H1 (cell line): ENCODE results near the gene RNF123. TPM values are rescaled to one million over a fixed set of nuclear protein-coding genes. Genes with fewer than 3 reads are reported as not detected.

Experiments used
- CTCF ChIA-PET: fragments of 300-600 bp; sonication (Branson Sonifier 250); formaldehyde crosslinking; loops from one replicate; lab custom pipeline; 2021; ENCODE audit not compliant: partially characterized antibody; lab: Charles Lee
- POLR2A ChIA-PET: fragments of 300-600 bp; sonication (Branson Sonifier 250); formaldehyde crosslinking; loops from one replicate; lab custom pipeline; 2021; ENCODE audit warnings: inconsistent platforms; ENCODE audit not compliant: partially characterized antibody; lab: Charles Lee
- DNase-seq, 2 experiments: peaks; one replicate each; pipeline versions ENCODE4 v3.0.0 to v3.0.0-alpha.2; 2010 to 2022; ENCODE audit warnings: low spot score in 2 of 2, low read depth in 1 of 2, mixed read lengths in 1 of 2
- FAIRE-seq: peaks from 2 replicates; lab custom pipeline; 2011; peaks lifted over from hg19 to GRCh38; lab: Jason Lieb, UNC
- H2AFZ ChIP-seq: 2 replicates; pipeline ENCODE4 v1.8.1; 2012; ENCODE audit warnings: low read length, inconsistent platforms
- H2AK5ac ChIP-seq: 2 replicates; pipeline ENCODE4 v1.6.1; 2013; ENCODE audit warnings: low read depth, low read length
- H2BK120ac ChIP-seq: replicated peaks from 2 replicates; pipeline ENCODE3; 2013; ENCODE audit warnings: low read depth, low read length, inconsistent platforms
- H2BK12ac ChIP-seq: 2 replicates; pipeline ENCODE4 v1.6.1; 2013; ENCODE audit warnings: low read depth, low read length
- H2BK15ac ChIP-seq: 2 replicates; pipeline ENCODE4 v1.6.1; 2013; ENCODE audit warnings: low read length
- H2BK20ac ChIP-seq: 2 replicates; pipeline ENCODE4 v1.6.1; 2013; ENCODE audit warnings: low read length
- H2BK5ac ChIP-seq: 2 replicates; pipeline ENCODE4 v1.6.1; 2013; ENCODE audit warnings: low read depth, low read length
- H3K14ac ChIP-seq: 2 replicates; pipeline ENCODE4 v1.6.1; 2013; ENCODE audit warnings: inconsistent platforms; ENCODE audit not compliant: insufficient read length
- H3K18ac ChIP-seq: 2 replicates; pipeline ENCODE4 v1.6.1; 2013; ENCODE audit warnings: low read length; ENCODE audit errors: extremely low read depth
- H3K23ac ChIP-seq: 2 replicates; pipeline ENCODE4 v1.6.1; 2013; ENCODE audit warnings: inconsistent platforms; ENCODE audit not compliant: insufficient read length
- H3K23me2 ChIP-seq: 2 replicates; pipeline ENCODE4 v1.6.1; 2013; ENCODE audit warnings: low read depth, low read length
- H3K27ac ChIP-seq: 2 replicates; pipeline ENCODE4 v1.6.1; 2011; ENCODE audit warnings: low read depth, low read length, inconsistent platforms
- H3K27me3 ChIP-seq, 4 experiments: replicated peaks in 1 of 4; 1 replicate in 1 of 4; 2 replicates in 3 of 4; pipeline versions ENCODE4 v1.6.1 to v1.8.1; 2011 to 2013; ENCODE audit warnings: low read length in 3 of 4, mild to moderate bottlenecking in 3 of 4, inconsistent platforms in 2 of 4, mixed read lengths in 2 of 4, moderate library complexity in 1 of 4; ENCODE audit not compliant: control insufficient read depth in 3 of 4, insufficient read depth in 3 of 4; ENCODE audit errors: extremely low read depth in 1 of 4
- H3K36me3 ChIP-seq, 4 experiments: 2 replicates each; pipeline versions ENCODE4 v1.6.1 to v1.8.1; 2011 to 2013; ENCODE audit warnings: mild to moderate bottlenecking in 4 of 4, low read length in 3 of 4, moderate library complexity in 2 of 4, control low read depth in 1 of 4, inconsistent platforms in 1 of 4; ENCODE audit not compliant: insufficient read depth in 4 of 4, control insufficient read depth in 2 of 4
- H3K4ac ChIP-seq: replicated peaks from 2 replicates; pipeline ENCODE3; 2013; ENCODE audit warnings: low read length, low read depth, mixed read lengths, inconsistent platforms; ENCODE audit not compliant: insufficient read length
- H3K4me1 ChIP-seq, 4 experiments: replicated peaks in 1 of 4; 1 replicate in 1 of 4; 2 replicates in 3 of 4; pipeline versions ENCODE4 v1.6.1 to v1.8.1; 2011 to 2013; ENCODE audit warnings: low read length in 3 of 4, inconsistent platforms in 2 of 4, mixed read lengths in 1 of 4; ENCODE audit not compliant: insufficient read depth in 4 of 4, control insufficient read depth in 3 of 4
- H3K4me2 ChIP-seq, 2 experiments: 2 replicates each; pipeline versions ENCODE4 v1.6.1 to v1.8.1; 2011 to 2013; ENCODE audit warnings: low read depth in 2 of 2, low read length in 2 of 2, control low read depth in 1 of 2, inconsistent platforms in 1 of 2, mild to moderate bottlenecking in 1 of 2; ENCODE audit not compliant: insufficient read depth in 1 of 2
- H3K4me3 ChIP-seq, 4 experiments: fragments of 200-600, 300-600 bp in 1 of 4; sonication (generic), shearing (Covaris generic), sonication (Bioruptor Twin) in 1 of 4; 2 replicates each; pipeline versions ENCODE4 v1.5.1 to v1.8.1; 2011 to 2016; ENCODE audit warnings: low read length in 4 of 4, low read depth in 3 of 4, control low read depth in 2 of 4, inconsistent platforms in 2 of 4, mild to moderate bottlenecking in 2 of 4, mixed read lengths in 1 of 4, moderate library complexity in 1 of 4; ENCODE audit not compliant: insufficient read depth in 2 of 4; ENCODE audit errors: extremely low read depth in 1 of 4
- H3K56ac ChIP-seq: replicated peaks from 2 replicates; pipeline ENCODE3; 2013; ENCODE audit warnings: low read depth, mild to moderate bottlenecking, mixed read lengths, low read length, inconsistent platforms; ENCODE audit not compliant: insufficient read length
- H3K79me1 ChIP-seq: 2 replicates; pipeline ENCODE4 v1.6.1; 2013; ENCODE audit warnings: low read depth, low read length, control low read depth
- H3K79me2 ChIP-seq, 2 experiments: 2 replicates each; pipeline versions ENCODE4 v1.6.1 to v1.8.1; 2012 to 2013; ENCODE audit warnings: low read length in 2 of 2, mild to moderate bottlenecking in 2 of 2, inconsistent platforms in 1 of 2; ENCODE audit not compliant: insufficient read depth in 2 of 2, control insufficient read depth in 1 of 2
- H3K9ac ChIP-seq, 4 experiments: replicated peaks in 1 of 4; 1 replicate in 1 of 4; 2 replicates in 3 of 4; pipeline versions ENCODE4 v1.6.1 to v1.8.1; 2011 to 2013; ENCODE audit warnings: low read depth in 3 of 4, low read length in 3 of 4, control low read depth in 2 of 4, mild to moderate bottlenecking in 2 of 4, moderate library complexity in 2 of 4, inconsistent platforms in 1 of 4; ENCODE audit errors: extremely low read depth in 1 of 4
- H3K9me3 ChIP-seq, 2 experiments: 2 replicates each; pipeline versions ENCODE4 v1.6.1 to v1.8.1; 2012 to 2013; ENCODE audit warnings: mild to moderate bottlenecking in 2 of 2, moderate library complexity in 2 of 2, control low read depth in 1 of 2, inconsistent platforms in 1 of 2, low read depth in 1 of 2, low read length in 1 of 2, mixed read lengths in 1 of 2; ENCODE audit not compliant: insufficient read depth in 2 of 2
- H4K20me1 ChIP-seq, 2 experiments: replicated peaks in 1 of 2; 2 replicates each; pipeline versions ENCODE3 to v1.8.1; 2011 to 2013; ENCODE audit warnings: inconsistent platforms in 2 of 2, low read length in 2 of 2, mild to moderate bottlenecking in 1 of 2; ENCODE audit not compliant: insufficient read depth in 2 of 2, control insufficient read depth in 1 of 2
- H4K5ac ChIP-seq: 2 replicates; pipeline ENCODE4 v1.6.1; 2013; ENCODE audit warnings: low read length, low read depth, mixed read lengths, inconsistent platforms; ENCODE audit not compliant: insufficient read length
- H4K8ac ChIP-seq: 2 replicates; pipeline ENCODE4 v1.8.0; 2013; ENCODE audit warnings: mild to moderate bottlenecking, moderate library complexity, low read length, inconsistent platforms; ENCODE audit not compliant: insufficient read depth; ENCODE audit errors: extremely low read depth
- H4K91ac ChIP-seq: replicated peaks from 2 replicates; pipeline ENCODE3; 2013; ENCODE audit warnings: low read length, mixed read lengths, inconsistent platforms; ENCODE audit not compliant: insufficient read length
- ASH2L ChIP-seq: fragments of 200-600, 300-600 bp; sonication (generic); IDR thresholded peaks from one replicate; pipeline ENCODE4 v1.7.1; 2017; ENCODE audit warnings: low read length
- CEBPB ChIP-seq: IDR thresholded peaks from 2 replicates; pipeline ENCODE4 v1.6.1; 2012; ENCODE audit warnings: low read depth, low read length
- CTBP2 ChIP-seq: IDR thresholded peaks from 2 replicates; pipeline ENCODE4 v1.7.0; 2011; ENCODE audit warnings: borderline replicate concordance, mild to moderate bottlenecking, moderate library complexity, mixed read lengths, low read length; ENCODE audit not compliant: insufficient read depth, insufficient read length
- POU5F1 ChIP-seq: IDR thresholded peaks from 2 replicates; pipeline ENCODE4 v1.6.1; 2011; ENCODE audit warnings: low read depth, mild to moderate bottlenecking, low read length, moderate library complexity
- SAP30 ChIP-seq: fragments of 300-600 bp; sonication (generic); IDR thresholded peaks from 2 replicates; pipeline ENCODE4 v1.7.1; 2012; ENCODE audit warnings: low read length, moderate library complexity, mild to moderate bottlenecking, inconsistent platforms; ENCODE audit not compliant: insufficient read depth, insufficient replicate concordance
- SIN3A ChIP-seq, 2 experiments: IDR thresholded peaks in 1 of 2; conservative IDR thresholded peaks in 1 of 2; 2 replicates each; pipeline ENCODE4 v1.6.1; 2011 to 2012; ENCODE audit warnings: low read length in 2 of 2, improper control_type of control experiment in 1 of 2, low read depth in 1 of 2, mild to moderate bottlenecking in 1 of 2
- SIRT6 ChIP-seq: IDR thresholded peaks from one replicate; pipeline ENCODE4 v1.7.1; 2012; ENCODE audit warnings: low read length, inconsistent platforms
- WGBS, 2 experiments: shearing (Covaris generic) in 1 of 2; methylation state at CpG; one replicate each; pipeline versions ENCODE4 v1.1.6 to v1.1.7; 2013 to 2015; ENCODE audit warnings: low lambda C conversion rate in 2 of 2, mixed read lengths in 2 of 2, inconsistent platforms in 1 of 2, low coverage in 1 of 2, missing lambda C conversion rate in 1 of 2; ENCODE audit not compliant: insufficient replicate concordance in 2 of 2, insufficient coverage in 1 of 2, insufficient read length in 1 of 2; ENCODE audit errors: extremely low coverage in 1 of 2, missing lambda C conversion rate in 1 of 2; 5-methylcytosine and 5-hydroxymethylcytosine counted together
- polyA plus RNA-seq, 7 experiments: library from polyadenylated mRNA; depleted of rRNA in 3 of 7; stranded (reverse) in 5 of 7; unstranded in 2 of 7; fragments of >200 nt in 5 of 7; fragments of 200-250 nt in 2 of 7; gene quantifications; 1 replicate in 5 of 7; 2 replicates in 1 of 7; 4 replicates in 1 of 7; pipeline versions ENCODE4 v1.2.1 to v1.2.3, GENCODE V29; 2011 to 2013; ENCODE audit warnings: missing spikeins in 2 of 7, mixed read lengths in 2 of 7
- total RNA-seq: library from RNA; stranded (reverse); fragmentation: NEBNext Ultra II Directional; extraction: Animal tissue kit (Norgen Biotek cat#: 25700); gene quantifications from 2 replicates; pipeline ENCODE4 v1.2.1, GENCODE V29; 2021
- TF ChIP-seq, protein P1 (sequence below): IDR thresholded peaks from 2 replicates; pipeline ENCODE4 v1.6.1; 2012; ENCODE audit warnings: low read length, inconsistent platforms

Gene RNF123
- total and polyA plus RNA-seq, 2 of the 8 experiments (the other 6 are each of a cell fraction or from before 2014, with no cell fraction given): 30.5 to 57.7 TPM

DNA sequence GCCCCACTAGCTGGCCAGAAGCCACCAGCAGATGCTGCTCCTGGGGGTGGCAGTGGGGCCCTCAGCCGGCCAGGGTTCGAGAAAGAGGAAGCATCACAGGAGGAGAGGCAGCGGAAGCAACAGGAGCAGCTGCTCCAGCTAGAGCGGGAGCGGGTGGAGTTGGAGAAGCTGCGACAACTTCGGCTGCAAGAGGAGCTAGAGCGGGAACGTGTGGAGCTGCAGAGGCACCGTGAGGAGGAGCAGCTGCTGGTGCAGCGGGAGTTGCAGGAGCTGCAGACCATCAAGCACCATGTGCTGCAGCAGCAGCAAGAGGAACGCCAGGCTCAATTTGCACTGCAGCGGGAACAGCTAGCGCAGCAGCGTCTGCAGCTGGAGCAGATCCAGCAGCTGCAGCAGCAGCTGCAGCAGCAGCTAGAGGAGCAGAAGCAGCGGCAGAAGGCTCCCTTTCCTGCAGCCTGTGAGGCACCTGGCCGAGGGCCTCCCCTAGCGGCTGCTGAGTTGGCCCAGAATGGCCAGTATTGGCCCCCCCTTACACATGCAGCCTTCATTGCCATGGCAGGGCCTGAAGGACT is 32.7 kb upstream of the RNF123 start:
- Histone ChIP-seq H4K91ac (no peak overlapping the region), H2BK5ac (no peak overlapping the region), H3K4ac (no peak overlapping the region), H3K79me1 (no peaks in the 10 kb centered on the region; the same call in 1 of the 2 replicates), H3K23me2 (no peaks in the 10 kb centered on the region), H3K27me3 (no peaks in the 10 kb centered on the region), H3K14ac (no peak overlapping the region), H3K56ac (no peak overlapping the region), H3K36me3 (no peaks in the 10 kb centered on the region), H2BK120ac (no peak overlapping the region), H3K9me3 (no peaks in the 10 kb centered on the region), H4K20me1 (no peaks in the 10 kb centered on the region), H2BK15ac (no peak overlapping the region), H3K79me2 (no peaks in the 10 kb centered on the region), H2BK20ac (no peak overlapping the region), H2AFZ (no peak overlapping the region), H3K4me1 (no peaks in the 10 kb centered on the region), H3K4me2 (no peak overlapping the region), H4K8ac (no peak overlapping the region; the same call in 1 of the 2 replicates), H3K27ac (no peak overlapping the region), H3K23ac (no peak overlapping the region), H2BK12ac (no peak overlapping the region), H3K9ac (no peak overlapping the region), H4K5ac (no peak overlapping the region), H3K4me3 (no peak overlapping the region), H3K18ac (no peak overlapping the region), H2AK5ac (no peak overlapping the region)
- ChIA-PET CTCF (interaction anchor here (1.0 to 7.9 kb wide), 11 partner anchors 9 to 203 kb away, joined by 3 to 39 read pairs (median 5); no protein-coding TSS in a partner anchor), POLR2A (interaction anchor here (0.6 kb wide), 1 partner anchor 274 kb away, joined by 3 read pairs; no protein-coding TSS in a partner anchor)
- DNase-seq (no peak), FAIRE-seq (no peak)
- 87% methylated on average over 17 of the region's 18 CpGs; no CpG with 5 or more reads in 1 of the 2 experiments for WGBS, 2 experiments
- TF ChIP-seq SIN3A (conservative IDR thresholded peaks at IDR 0.05 in 1 of 2, IDR thresholded peaks at IDR 0.05 in 1 of 2; ENCODE audit: low read depth in 1 of 2, low read length in 2 of 2) (no peak), ASH2L (no peak), CEBPB (no peak), POU5F1 (no peak), SIRT6 (no peak), CTBP2 (no peak), SAP30 (no peak)
- TF ChIP-seq, protein P1, sequence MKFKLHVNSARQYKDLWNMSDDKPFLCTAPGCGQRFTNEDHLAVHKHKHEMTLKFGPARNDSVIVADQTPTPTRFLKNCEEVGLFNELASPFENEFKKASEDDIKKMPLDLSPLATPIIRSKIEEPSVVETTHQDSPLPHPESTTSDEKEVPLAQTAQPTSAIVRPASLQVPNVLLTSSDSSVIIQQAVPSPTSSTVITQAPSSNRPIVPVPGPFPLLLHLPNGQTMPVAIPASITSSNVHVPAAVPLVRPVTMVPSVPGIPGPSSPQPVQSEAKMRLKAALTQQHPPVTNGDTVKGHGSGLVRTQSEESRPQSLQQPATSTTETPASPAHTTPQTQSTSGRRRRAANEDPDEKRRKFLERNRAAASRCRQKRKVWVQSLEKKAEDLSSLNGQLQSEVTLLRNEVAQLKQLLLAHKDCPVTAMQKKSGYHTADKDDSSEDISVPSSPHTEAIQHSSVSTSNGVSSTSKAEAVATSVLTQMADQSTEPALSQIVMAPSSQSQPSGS: no peak
